Mesenchymal stem cell (in vitro differentiated cells and primary cell): ENCODE measurements around the gene IFT25.

ENCODE experiments used
- DNase-seq: peaks from one replicate; pipeline ENCODE4 v3.0.0-alpha.2; 2013
- H2AFZ ChIP-seq: one replicate; pipeline ENCODE4 v1.6.1; 2013; ENCODE audit warnings: low read depth, mild to moderate bottlenecking, control low read depth, inconsistent platforms, low read length, moderate library complexity
- H2AK5ac ChIP-seq: 2 replicates; pipeline ENCODE4 v1.6.1; 2013; ENCODE audit warnings: low read length, moderate library complexity, mild to moderate bottlenecking, inconsistent platforms; ENCODE audit not compliant: severe bottlenecking
- H2BK120ac ChIP-seq: one replicate; pipeline ENCODE4 v1.6.1; 2013; ENCODE audit warnings: low read depth, mild to moderate bottlenecking, inconsistent platforms, low read length, moderate library complexity
- H2BK12ac ChIP-seq, 2 experiments: one replicate each; pipeline ENCODE4 v1.6.1; 2013; ENCODE audit warnings: inconsistent platforms in 2 of 2, low read length in 2 of 2, mild to moderate bottlenecking in 2 of 2, moderate library complexity in 2 of 2, control low read depth in 1 of 2
- H2BK15ac ChIP-seq: one replicate; pipeline ENCODE4 v1.6.1; 2013; ENCODE audit warnings: mild to moderate bottlenecking, low read depth, inconsistent platforms; ENCODE audit not compliant: poor library complexity, severe bottlenecking
- H2BK5ac ChIP-seq: 2 replicates; pipeline ENCODE4 v1.6.1; 2013; ENCODE audit warnings: low read depth, mild to moderate bottlenecking, low read length, control low read depth, inconsistent platforms; ENCODE audit not compliant: poor library complexity, severe bottlenecking
- H3K14ac ChIP-seq, 2 experiments: one replicate each; pipeline ENCODE4 v1.6.1; 2013; ENCODE audit warnings: inconsistent platforms in 2 of 2, low read length in 2 of 2, control low read depth in 1 of 2, mild to moderate bottlenecking in 1 of 2, moderate library complexity in 1 of 2
- H3K18ac ChIP-seq, 2 experiments: one replicate each; pipeline ENCODE4 v1.6.1; 2013; ENCODE audit warnings: inconsistent platforms in 2 of 2, low read length in 2 of 2, control low read depth in 1 of 2, low read depth in 1 of 2, mild to moderate bottlenecking in 1 of 2
- H3K23ac ChIP-seq, 2 experiments: one replicate each; pipeline ENCODE4 v1.6.1; 2013; ENCODE audit warnings: inconsistent platforms in 2 of 2, low read length in 2 of 2, mild to moderate bottlenecking in 2 of 2, moderate library complexity in 2 of 2, control low read depth in 1 of 2
- H3K27ac ChIP-seq: 2 replicates; pipeline ENCODE4 v1.5.1; 2013; ENCODE audit warnings: mild to moderate bottlenecking, moderate library complexity, low read length, control low read depth, inconsistent platforms; ENCODE audit not compliant: poor library complexity, severe bottlenecking
- H3K27me3 ChIP-seq, 2 experiments: 2 replicates each; pipeline versions ENCODE4 v1.6.1 to v1.7.0; 2013; ENCODE audit warnings: low read length in 2 of 2, mild to moderate bottlenecking in 2 of 2, moderate library complexity in 2 of 2, control low read depth in 1 of 2, inconsistent platforms in 1 of 2; ENCODE audit not compliant: control insufficient read depth in 1 of 2, insufficient read depth in 1 of 2
- H3K36me3 ChIP-seq, 2 experiments: 2 replicates each; pipeline versions ENCODE4 v1.6.1 to v1.7.0; 2013; ENCODE audit warnings: low read length in 2 of 2, control low read depth in 1 of 2, inconsistent platforms in 1 of 2, low read depth in 1 of 2, mild to moderate bottlenecking in 1 of 2; ENCODE audit not compliant: insufficient read depth in 2 of 2, control insufficient read depth in 1 of 2
- H3K4ac ChIP-seq, 2 experiments: one replicate each; pipeline ENCODE4 v1.6.1; 2013; ENCODE audit warnings: inconsistent platforms in 2 of 2, low read length in 2 of 2, mild to moderate bottlenecking in 2 of 2, moderate library complexity in 2 of 2, control low read depth in 1 of 2, low read depth in 1 of 2
- H3K4me1 ChIP-seq: 2 replicates; pipeline ENCODE4 v1.6.1; 2013; ENCODE audit warnings: low read depth, low read length, control low read depth; ENCODE audit not compliant: control insufficient read depth, insufficient read depth
- H3K4me2 ChIP-seq: 2 replicates; pipeline ENCODE4 v1.6.1; 2013; ENCODE audit warnings: low read length, mild to moderate bottlenecking, inconsistent platforms; ENCODE audit not compliant: poor library complexity, severe bottlenecking
- H3K4me3 ChIP-seq, 2 experiments: 2 replicates each; pipeline versions ENCODE4 v1.5.1 to v1.7.0; 2013; ENCODE audit warnings: low read length in 2 of 2, mild to moderate bottlenecking in 2 of 2, control low read depth in 1 of 2, low read depth in 1 of 2; ENCODE audit not compliant: insufficient read depth in 1 of 2
- H3K79me1 ChIP-seq: replicated peaks from 2 replicates; pipeline ENCODE4 v1.6.1; 2013; ENCODE audit warnings: mild to moderate bottlenecking, control low read depth, low read length, inconsistent platforms; ENCODE audit not compliant: poor library complexity, severe bottlenecking
- H3K9ac ChIP-seq: 2 replicates; pipeline ENCODE4 v1.7.0; 2013; ENCODE audit warnings: mild to moderate bottlenecking, low read length, moderate library complexity
- H3K9me3 ChIP-seq: 2 replicates; pipeline ENCODE4 v1.7.0; 2013; ENCODE audit warnings: mild to moderate bottlenecking, low read length; ENCODE audit not compliant: control insufficient read depth
- H4K8ac ChIP-seq: one replicate; pipeline ENCODE4 v1.6.1; 2013; ENCODE audit warnings: inconsistent platforms, mild to moderate bottlenecking, low read length, moderate library complexity
- H4K91ac ChIP-seq: one replicate; pipeline ENCODE4 v1.6.1; 2013; ENCODE audit warnings: mild to moderate bottlenecking, low read length, inconsistent platforms
- WGBS: methylation state at CpG from one replicate; pipeline ENCODE4 v1.1.7; 2013; ENCODE audit warnings: mixed read lengths; 5-methylcytosine and 5-hydroxymethylcytosine counted together

The IFT25 gene

DNA sequence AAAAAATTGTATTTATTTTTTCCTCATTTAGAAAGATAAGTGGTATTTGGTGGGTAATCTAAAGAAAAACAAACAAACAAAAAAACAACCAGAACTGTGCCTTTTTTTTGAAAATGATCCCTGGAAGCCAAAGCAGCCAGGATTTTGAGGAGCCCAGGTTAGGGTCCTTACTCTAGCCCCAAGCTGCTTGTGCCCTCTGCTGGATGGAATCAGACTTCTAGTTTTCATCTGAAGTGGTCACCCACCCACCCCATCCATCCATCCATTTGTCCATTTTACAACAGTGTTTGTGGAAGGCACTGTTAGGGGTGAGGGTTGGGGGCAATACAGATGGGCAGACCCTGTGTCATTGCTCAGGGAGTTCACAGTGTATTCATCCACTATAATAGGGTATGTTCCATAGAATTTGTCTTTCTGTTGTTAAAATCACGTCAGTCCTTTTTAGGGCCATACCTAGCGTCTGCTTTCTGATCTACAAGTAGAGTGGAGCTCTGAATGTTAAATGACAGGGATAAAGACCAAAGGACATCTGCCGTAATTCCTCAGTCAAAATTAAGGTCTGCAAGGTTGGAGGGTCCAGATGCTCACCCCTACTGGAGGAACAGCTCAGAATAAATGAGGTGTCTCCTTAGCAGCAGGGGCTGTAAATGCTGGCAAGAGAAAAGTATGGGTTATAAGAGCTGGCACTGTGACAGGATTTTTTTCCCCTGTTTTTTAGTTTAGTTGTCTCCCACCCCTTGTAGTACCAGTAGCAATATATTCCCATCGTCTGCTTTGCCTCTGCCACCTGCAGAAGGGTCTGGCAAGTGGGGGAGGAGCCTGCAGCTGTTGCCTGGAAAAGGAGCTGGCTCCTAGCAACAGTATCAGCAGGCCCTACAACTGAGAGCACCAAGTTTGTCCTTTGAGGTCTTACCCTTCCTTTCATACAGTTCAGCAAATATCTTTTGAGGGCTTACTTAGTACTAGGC lies 3.8 kb upstream of the IFT25 start:
- Histone ChIP-seq H2BK120ac (no peak overlapping the region), H3K4me2 (no peak overlapping the region), H3K27ac (no peak overlapping the region), H3K14ac (no peak overlapping the region), H2AK5ac (no peak overlapping the region), H3K4ac (no peak overlapping the region), H3K4me1 (peaks cover 13% of the 10 kb centered on the region), H3K23ac (no peak overlapping the region), H3K79me1 (peaks cover 19% of the 10 kb centered on the region), H3K18ac (no peak overlapping the region), H3K9me3 (no peaks in the 10 kb centered on the region), H3K36me3 (peaks cover 18 to 37% of the 10 kb centered on the region in 2 experiments), H4K8ac (no peak overlapping the region), H3K4me3 (no peak overlapping the region), H3K9ac (peak overlapping the region; percentile 0), H2BK5ac (no peak overlapping the region), H2BK12ac (no peak overlapping the region), H2AFZ (no peak overlapping the region), H4K91ac (no peak overlapping the region), H3K27me3 (no peaks in the 10 kb centered on the region), H2BK15ac (no peak overlapping the region)
- 85% methylated on average over 4 of the region's 4 CpGs for WGBS
- DNase-seq: peak; percentile 55

GRCh38 chr1:53948291-53948690 lies 2.8 kb upstream of the IFT25 start:
- Histone ChIP-seq H3K9me3 (no peaks in the 10 kb centered on the region), H2BK12ac (no peak overlapping the region), H3K14ac (no peak overlapping the region), H2BK15ac (no peak overlapping the region), H4K8ac (no peak overlapping the region), H2AK5ac (no peak overlapping the region), H3K9ac (no peak overlapping the region), H4K91ac (no peak overlapping the region), H3K4me1 (peaks cover 13% of the 10 kb centered on the region), H3K23ac (no peak overlapping the region), H3K4ac (no peak overlapping the region), H2BK5ac (no peak overlapping the region), H3K4me3 (peak overlapping the region in 1 of 2 experiments; percentile 79), H3K4me2 (no peak overlapping the region), H3K27me3 (no peaks in the 10 kb centered on the region), H2AFZ (no peak overlapping the region), H3K27ac (no peak overlapping the region), H3K36me3 (peaks cover 14 to 27% of the 10 kb centered on the region in 2 experiments), H3K18ac (no peak overlapping the region), H3K79me1 (peaks cover 24% of the 10 kb centered on the region), H2BK120ac (no peak overlapping the region)
- no peak for DNase-seq
- 100% methylated on average over 3 of the region's 5 CpGs for WGBS

DNA sequence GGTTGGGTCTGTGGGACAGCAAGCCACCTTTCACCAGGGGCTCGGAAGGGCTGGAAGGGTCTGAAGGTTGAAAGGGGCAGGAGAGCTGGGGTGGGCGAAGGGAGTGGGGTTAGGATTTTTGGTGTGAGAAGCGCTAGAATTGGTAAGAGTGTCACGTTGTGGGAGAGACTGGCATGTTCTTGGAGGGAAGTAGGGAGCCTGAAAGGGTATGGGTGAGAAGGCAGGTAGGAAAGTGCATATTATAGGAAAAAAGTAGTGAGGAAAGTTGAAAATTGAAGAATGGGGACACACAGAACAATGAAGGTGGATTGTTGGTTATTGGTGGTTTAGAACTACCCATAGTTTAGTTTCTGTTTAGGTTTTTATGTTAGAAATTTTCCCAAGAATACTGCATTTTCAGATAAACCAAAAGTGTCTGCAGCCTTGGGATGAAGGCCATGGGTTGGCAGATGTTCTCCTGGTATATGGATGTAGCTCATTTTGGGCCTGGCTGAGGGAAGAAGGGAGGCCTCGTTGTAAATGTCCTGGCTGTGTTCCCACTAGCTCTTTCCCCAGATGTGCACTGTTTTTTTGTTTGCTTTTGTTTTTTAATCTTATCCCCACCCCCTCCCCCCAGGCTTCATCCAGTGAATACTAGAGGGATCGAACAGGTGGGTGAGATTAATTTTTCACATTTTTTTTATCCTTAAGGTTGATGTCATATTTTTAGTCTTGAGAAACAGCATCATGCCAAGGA lies 1.8 kb upstream of the IFT25 start:
- Histone ChIP-seq H2BK12ac (peak overlapping the region in 1 of 2 experiments; percentile 76), H3K14ac (peak overlapping the region in 1 of 2 experiments; percentile 97), H3K4ac (peak overlapping the region in 1 of 2 experiments; percentile 86), H2AK5ac (no peak overlapping the region), H4K8ac (peak overlapping the region; percentile 71), H2BK15ac (peak overlapping the region; percentile 16), H3K23ac (peak overlapping the region in 1 of 2 experiments; percentile 88), H3K27me3 (no peaks in the 10 kb centered on the region), H2BK120ac (no peak overlapping the region), H3K9me3 (no peaks in the 10 kb centered on the region), H3K4me2 (peak overlapping the region; percentile 87), H3K9ac (peak overlapping the region; percentile 86), H3K27ac (no peak overlapping the region), H3K4me3 (peak overlapping the region; percentile 79 to 92), H2BK5ac (no peak overlapping the region), H3K4me1 (peaks cover 13% of the 10 kb centered on the region), H3K79me1 (peaks cover 28% of the 10 kb centered on the region), H4K91ac (no peak overlapping the region), H3K18ac (peak overlapping the region in 1 of 2 experiments; percentile 88), H2AFZ (no peak overlapping the region), H3K36me3 (peaks cover 13 to 20% of the 10 kb centered on the region in 2 experiments)
- WGBS: 34% methylated on average over 4 of the region's 6 CpGs
- DNase-seq: no peak
